Mesodermal cell (in vitro differentiated cells): ENCODE results near the gene MRPL28. TPM values are rescaled to one million over a fixed set of nuclear protein-coding genes. Genes with fewer than 3 reads are reported as not detected.
"Not testable (repeated sequence)": the region's sequence is repeated elsewhere in the genome, so short reads cannot be mapped to it uniquely, and the experiment has no call there.

ENCODE experiments used
- H3K27ac ChIP-seq: 2 replicates; pipeline ENCODE4 v1.7.0; 2013; ENCODE audit warnings: mild to moderate bottlenecking, low read depth, low read length, moderate library complexity; ENCODE audit not compliant: severe bottlenecking
- H3K36me3 ChIP-seq: 2 replicates; pipeline ENCODE4 v1.7.1; 2013; ENCODE audit warnings: mild to moderate bottlenecking, low read length, moderate library complexity; ENCODE audit not compliant: control insufficient read depth, insufficient read depth
- H3K4me1 ChIP-seq: one replicate; pipeline ENCODE4 v1.7.1; 2013; ENCODE audit warnings: mild to moderate bottlenecking, low read length; ENCODE audit not compliant: insufficient read depth, control insufficient read depth, poor library complexity, severe bottlenecking
- H3K4me3 ChIP-seq: 2 replicates; pipeline ENCODE4 v1.7.0; 2013; ENCODE audit warnings: low read length, control low read depth, mild to moderate bottlenecking; ENCODE audit not compliant: insufficient read depth, poor library complexity, severe bottlenecking; ENCODE audit errors: extremely low read depth
- H3K9me3 ChIP-seq: 2 replicates; pipeline ENCODE4 v1.7.1; 2013; ENCODE audit warnings: mild to moderate bottlenecking, low read length, moderate library complexity; ENCODE audit not compliant: control insufficient read depth
- WGBS, 2 experiments: methylation state at CpG; one replicate each; pipeline ENCODE4 v1.1.5; 2013; ENCODE audit warnings: missing lambda C conversion rate in 2 of 2; ENCODE audit not compliant: insufficient coverage in 2 of 2; 5-methylcytosine and 5-hydroxymethylcytosine counted together
- polyA plus RNA-seq, 2 experiments: library from polyadenylated mRNA; stranded (reverse); fragments of 50-300 nt; gene quantifications; one replicate each; pipeline ENCODE4 v1.2.3, GENCODE V29; 2013

Gene MRPL28
- 82.8 TPM for polyA plus RNA-seq (2013, experiment 1 of 2)
- polyA plus RNA-seq (2013, experiment 2 of 2): 81.9 TPM

DNA sequence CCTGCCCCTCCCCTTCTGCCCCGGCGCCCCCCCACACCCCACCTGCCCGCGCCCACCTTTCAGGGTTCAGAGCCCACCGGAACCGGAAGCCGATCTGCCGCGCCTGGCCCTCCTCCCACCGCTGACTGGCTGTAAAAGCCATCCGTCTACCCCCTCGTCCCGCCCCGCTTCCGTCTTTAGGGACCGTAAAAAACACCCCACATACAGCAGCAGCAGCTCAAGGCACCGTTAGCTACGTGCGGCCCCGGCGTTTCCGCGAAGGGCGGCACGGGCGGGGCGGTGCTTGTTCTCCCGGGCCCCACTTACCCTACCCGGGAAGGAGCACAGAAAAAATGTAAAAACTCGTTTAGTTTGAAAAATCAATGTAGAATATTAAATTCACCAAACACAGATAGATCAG lies at the start of gene MRPL28:
Gene MRPL28, minus strand, starts transcription at position 96 of the 400 bp plus-strand sequence. CDS start 320 bp downstream, outside the sequence.
- WGBS, 2 experiments: 0% methylated on average over 8 to 15 of the region's 30 CpGs

DNA sequence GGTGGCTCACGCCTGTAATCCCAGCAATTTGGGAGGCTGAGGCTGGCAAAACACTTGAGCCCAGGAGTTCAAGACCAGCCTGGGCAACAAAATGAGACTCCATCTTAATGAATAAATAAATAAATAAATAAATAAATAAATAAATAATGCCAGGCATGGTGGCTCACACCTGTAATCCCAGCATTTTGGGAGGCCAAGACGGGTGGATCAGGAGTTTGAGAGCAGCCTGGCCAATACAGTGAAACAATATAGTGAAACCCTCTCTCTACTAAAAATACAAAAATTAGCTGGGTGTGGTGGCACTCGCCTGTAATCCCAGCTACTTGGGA lies 44.8 kb upstream of the MRPL28 start:
- not testable (repeated sequence) for H3K9me3 ChIP-seq, H3K36me3 ChIP-seq, H3K27ac ChIP-seq, H3K4me3 ChIP-seq, H3K4me1 ChIP-seq
- 90 to 92% methylated on average over 1 to 2 of the region's 3 CpGs for WGBS, 2 experiments

More for the DNA sequence above, at the start of gene MRPL28:
- no peaks in the 10 kb centered on the region for H3K9me3 ChIP-seq
- H3K4me3 ChIP-seq: peak within 1 kb of the TSS; percentile 37
- H3K27ac ChIP-seq: no peak within 1 kb of the TSS
- H3K4me1 ChIP-seq: peaks cover 10% of the 10 kb centered on the region
- peaks cover 77% of the 10 kb centered on the region for H3K36me3 ChIP-seq

DNA sequence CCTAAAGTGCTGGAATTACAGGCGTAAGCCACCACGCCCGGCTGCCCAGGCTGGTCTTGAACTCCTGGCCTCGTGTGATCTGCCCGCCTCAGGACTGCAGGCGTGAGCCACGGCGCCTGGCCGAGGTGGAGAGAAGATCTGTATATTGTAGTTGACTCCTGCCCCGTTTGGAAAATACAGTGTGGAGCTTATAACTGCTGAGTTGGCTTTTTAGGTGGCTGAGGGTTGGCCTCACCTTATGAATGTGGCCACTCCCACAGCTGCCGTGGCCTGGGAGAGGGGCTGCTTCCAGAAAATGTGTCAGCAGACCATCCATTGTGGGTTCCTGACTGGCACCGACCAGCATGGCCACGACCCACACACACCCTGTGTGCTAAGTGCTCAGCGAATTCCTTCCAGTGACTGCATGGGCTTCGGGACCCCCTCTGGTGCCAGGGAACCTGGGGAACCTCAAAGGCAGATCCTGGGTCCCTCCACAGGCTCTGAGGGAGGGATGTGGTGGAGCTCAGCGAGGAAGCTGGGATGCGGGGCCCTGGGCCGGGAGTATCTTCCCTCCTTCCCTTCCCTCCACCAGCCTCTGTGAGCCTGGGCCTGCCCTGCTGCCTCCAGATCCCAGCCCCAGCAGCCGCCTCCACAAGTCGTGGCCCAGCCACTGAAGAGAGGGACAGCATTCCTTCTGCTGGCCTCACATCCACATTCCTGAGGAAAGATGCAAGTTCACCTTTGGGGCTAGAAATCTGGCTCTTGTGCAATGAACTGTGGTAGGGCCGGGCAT lies 44.2 kb upstream of the MRPL28 start:
- H3K4me3 ChIP-seq: no peak overlapping the region
- H3K27ac ChIP-seq: no peak overlapping the region
- H3K36me3 ChIP-seq: peaks cover 4% of the 10 kb centered on the region
- H3K9me3 ChIP-seq: no peaks in the 10 kb centered on the region
- 92 to 96% methylated on average over 10 to 18 of the region's 21 CpGs for WGBS, 2 experiments
- no peaks in the 10 kb centered on the region for H3K4me1 ChIP-seq

DNA sequence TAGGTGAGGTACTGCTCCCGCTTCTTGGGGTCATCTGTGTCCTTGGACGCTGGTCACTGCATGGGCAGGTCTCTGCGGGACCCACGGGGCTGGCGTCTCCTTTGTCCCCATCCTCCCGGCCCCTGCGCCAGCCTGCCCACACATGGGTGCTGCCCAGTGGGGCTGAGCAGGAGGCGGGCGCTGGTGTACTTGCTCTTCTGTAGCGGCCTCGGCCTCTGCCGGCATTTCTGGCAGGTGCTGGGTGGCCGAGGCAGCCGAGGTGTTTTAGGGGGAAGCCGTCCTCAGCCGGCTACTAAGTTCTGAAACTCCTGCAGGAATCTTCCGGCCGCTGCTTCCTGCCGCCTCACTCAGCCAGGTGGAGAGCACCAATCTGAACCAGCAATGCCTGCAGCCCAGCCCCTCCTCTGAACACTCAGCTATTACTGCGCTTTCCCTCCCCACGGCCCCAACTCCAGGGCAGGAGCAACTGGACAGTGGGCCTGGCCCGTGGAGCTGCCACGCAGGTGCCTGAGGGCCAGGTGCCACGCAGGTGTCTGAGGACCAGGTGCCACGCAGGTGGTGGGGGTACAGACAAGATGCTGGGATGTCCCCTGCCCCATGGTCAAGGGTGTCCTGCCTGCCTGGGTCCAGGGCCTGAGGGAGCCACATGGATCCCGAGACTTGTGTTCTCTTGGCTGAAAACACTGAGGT lies 41.4 kb upstream of the MRPL28 start:
- no peaks in the 10 kb centered on the region for H3K9me3 ChIP-seq
- H3K27ac ChIP-seq: no peak overlapping the region
- no peaks in the 10 kb centered on the region for H3K4me1 ChIP-seq
- 95 to 97% methylated on average over 25 of the region's 26 CpGs for WGBS, 2 experiments
- H3K4me3 ChIP-seq: no peak overlapping the region
- H3K36me3 ChIP-seq: peaks cover 4% of the 10 kb centered on the region

DNA sequence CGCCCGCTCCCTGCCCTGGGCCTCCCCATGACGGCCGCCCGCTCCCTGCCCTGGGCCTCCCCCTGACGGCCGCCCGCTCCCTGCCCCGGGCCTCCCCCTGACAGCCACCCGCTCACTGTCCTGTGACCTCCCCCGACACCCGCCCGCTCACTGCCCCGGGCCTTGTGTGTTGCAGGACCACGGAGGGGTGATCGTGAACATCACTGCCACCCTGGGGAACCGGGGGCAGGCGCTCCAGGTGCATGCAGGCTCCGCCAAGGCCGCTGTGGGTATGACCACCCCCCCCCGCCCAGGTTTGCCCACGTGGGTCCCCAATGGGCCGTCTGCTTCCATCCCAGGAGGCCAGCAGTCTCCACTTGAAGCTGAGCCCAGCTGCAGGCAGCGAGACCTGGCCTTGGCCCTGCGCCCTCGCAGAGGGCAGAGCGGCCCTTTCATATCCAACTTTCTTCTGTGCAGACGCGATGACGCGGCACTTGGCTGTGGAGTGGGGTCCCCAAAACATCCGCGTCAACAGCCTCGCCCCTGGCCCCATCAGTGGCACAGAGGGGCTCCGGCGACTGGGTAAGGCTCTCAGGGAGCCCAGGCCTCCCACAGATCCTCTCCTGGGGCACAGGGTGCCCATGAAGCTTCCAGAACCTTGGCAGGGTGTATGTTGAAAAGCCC lies 40.3 kb upstream of the MRPL28 start:
- no peak overlapping the region for H3K27ac ChIP-seq
- H3K9me3 ChIP-seq: no peaks in the 10 kb centered on the region
- H3K36me3 ChIP-seq: peaks cover 4% of the 10 kb centered on the region
- WGBS, 2 experiments: 95 to 96% methylated on average over 23 to 32 of the region's 36 CpGs
- no peaks in the 10 kb centered on the region for H3K4me1 ChIP-seq
- no peak overlapping the region for H3K4me3 ChIP-seq

DNA sequence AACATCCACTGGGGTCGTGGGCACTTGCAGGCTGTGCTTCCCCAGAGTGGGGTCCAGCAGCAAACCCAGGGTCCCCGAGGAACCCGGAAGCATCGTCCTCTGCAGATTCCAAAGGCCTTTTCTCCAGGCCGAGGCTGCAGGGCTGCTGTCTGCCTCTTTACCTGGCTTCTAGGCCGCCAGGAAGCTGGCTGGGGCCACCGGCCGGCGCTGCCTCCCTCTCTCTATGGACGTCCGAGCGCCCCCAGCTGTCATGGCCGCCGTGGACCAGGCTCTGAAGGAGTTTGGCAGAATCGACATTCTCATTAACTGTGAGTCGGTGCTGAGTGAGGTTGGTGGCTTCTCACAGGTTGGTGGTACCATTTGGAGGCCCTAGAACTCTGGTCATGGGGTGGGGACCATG lies 36.9 kb upstream of the MRPL28 start:
- Histone ChIP-seq H3K4me3 (no peak overlapping the region), H3K9me3 (no peaks in the 10 kb centered on the region), H3K27ac (no peak overlapping the region), H3K4me1 (no peaks in the 10 kb centered on the region), H3K36me3 (peaks cover 4% of the 10 kb centered on the region)
- 89 to 93% methylated on average over 12 to 16 of the region's 16 CpGs for WGBS, 2 experiments

DNA sequence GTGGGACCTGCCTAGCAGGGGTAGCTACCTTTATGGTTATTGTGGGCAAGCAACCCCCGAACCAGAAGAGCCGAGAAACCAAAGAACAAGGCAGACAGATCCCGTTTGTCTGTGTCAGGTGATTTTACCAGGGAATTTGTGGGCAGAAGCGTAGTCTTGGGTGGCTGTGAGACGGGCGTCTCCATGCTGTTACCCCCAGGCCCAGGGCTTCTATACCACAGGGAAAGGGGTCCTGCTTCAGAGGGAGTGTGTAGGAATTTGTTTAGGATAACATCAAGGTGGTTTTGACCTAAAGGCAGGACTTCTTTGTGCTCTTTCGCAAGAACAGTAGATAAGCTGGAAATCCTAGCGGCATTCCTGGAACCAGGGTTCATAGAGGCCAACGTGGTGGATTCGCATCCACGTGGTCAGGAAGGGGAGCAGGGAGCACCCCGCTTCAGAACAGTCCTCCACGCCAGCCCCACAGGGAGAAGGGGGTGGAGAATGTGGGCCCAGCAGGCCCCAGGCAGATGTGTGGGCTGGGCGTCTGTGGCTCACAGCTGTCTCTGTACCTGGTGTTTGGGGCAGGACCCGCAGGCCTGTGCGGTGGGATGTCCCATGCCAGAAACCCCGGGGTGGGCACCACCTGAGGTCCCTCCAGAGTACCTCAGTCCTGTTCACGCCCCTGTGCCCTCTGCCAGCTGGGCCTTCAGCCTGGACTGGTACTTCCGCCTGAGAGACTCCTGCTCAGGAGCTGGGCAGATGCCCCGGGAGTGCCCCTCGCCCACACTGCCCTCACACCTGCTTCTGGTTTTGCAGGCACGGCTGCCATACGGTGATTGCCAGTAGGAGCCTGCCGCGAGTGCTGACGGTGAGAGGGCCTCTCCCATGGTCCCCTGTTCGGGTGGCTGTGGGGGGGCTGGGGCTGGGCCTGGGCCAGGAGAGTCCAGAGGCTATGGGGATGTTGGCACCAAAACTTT lies 35.5 kb upstream of the MRPL28 start:
- H3K36me3 ChIP-seq: peaks cover 1% of the 10 kb centered on the region
- H3K9me3 ChIP-seq: no peaks in the 10 kb centered on the region
- H3K27ac ChIP-seq: no peak overlapping the region
- WGBS, 2 experiments: 92 to 97% methylated on average over 24 to 25 of the region's 27 CpGs
- H3K4me1 ChIP-seq: no peaks in the 10 kb centered on the region
- no peak overlapping the region for H3K4me3 ChIP-seq

DNA sequence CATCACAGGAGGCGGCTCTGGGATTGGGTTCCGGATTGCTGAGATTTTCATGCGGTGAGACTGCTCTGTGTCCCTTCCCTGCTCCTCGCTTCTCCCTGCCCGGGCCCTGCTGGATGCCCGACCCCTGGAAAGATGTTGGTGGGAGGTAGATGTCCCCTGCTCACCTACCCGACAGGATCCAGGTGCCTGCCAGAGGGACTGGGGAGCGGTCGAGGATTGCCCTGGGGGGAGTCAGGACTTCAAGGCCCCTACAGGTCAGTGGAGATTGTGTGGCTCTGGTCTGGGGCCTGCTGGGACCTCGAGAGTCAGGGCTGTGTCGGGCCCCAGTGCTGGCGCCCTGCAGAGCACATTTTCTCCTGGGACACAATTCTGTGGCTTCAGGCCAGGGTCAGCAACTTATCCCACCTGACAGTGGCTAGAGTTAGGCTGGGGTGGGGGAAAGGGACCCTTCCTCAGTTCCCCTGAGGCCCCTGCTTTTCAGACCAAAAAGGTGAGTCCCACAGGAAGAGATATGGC lies 34.7 kb upstream of the MRPL28 start:
- Histone ChIP-seq H3K36me3 (peaks cover 9% of the 10 kb centered on the region), H3K4me3 (no peak overlapping the region), H3K27ac (no peak overlapping the region), H3K4me1 (no peaks in the 10 kb centered on the region), H3K9me3 (no peaks in the 10 kb centered on the region)
- 92 to 98% methylated on average over 8 to 9 of the region's 12 CpGs for WGBS, 2 experiments

DNA sequence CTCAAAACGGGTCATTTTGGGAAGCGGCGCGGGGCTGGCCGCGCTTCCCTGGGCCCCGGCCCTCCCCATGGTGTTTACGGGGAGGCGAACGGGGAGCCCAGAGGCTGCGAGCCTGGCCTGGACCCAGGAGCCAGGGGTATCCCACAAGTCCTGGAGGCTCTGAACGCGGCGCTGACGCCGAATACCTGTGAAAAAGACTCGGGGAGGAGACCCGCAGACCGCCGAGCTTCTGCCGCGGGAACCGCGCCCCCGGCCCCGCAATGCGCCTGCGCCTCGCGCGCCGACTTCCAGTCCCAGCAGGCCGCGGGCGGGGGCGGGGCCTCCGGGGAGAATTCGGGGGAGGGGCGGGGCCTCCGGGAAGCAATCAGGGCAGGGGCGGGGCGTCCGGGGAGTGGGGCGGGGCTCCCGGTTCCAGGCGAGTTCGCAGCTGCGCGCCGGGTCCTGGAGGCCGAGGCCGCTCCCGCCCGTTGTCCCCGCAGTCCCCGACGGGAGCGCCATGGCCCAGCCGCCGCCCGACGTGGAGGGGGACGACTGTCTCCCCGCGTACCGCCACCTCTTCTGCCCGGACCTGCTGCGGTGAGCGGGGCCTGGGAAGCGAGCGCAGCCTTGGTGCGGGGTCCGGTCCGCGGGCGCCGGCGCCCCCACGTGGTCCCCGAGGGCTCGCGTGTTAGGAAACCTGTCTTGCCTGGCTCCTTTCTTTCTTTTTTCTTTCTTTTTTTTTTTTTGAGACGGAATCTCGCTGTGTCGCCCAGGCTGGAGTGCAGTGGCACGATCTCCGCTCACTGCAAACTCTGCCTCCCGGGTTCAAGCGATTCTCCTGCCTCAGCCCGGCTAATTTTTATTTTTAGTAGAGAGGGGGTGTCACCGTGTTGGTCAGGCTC lies 31.4 kb upstream of the MRPL28 start, which contains the start of gene DECR2:
Gene DECR2, plus strand, starts transcription at position 418 of the 881 bp plus-strand sequence. Its CDS starts 79 bp downstream, at position 497.
- Histone ChIP-seq H3K36me3 (peaks cover 26% of the 10 kb centered on the region), H3K9me3 (no peaks in the 10 kb centered on the region), H3K4me1 (no peaks in the 10 kb centered on the region), H3K4me3 (peak within 1 kb of the TSS; percentile 66), H3K27ac (peak within 1 kb of the TSS; percentile 74)
- 1% methylated on average over 73 to 81 of the region's 91 CpGs for whole genome bisulfite sequencing, 2 experiments
